Spleen (tissue), 11 donors: ENCODE measurements around the gene NSL1. TPM values are rescaled to one million over a fixed set of nuclear protein-coding genes. Genes with fewer than 3 reads are reported as not detected.

ENCODE experiments used
- DNase-seq: peaks from one replicate; pipeline ENCODE4 v3.0.0-alpha.2; 2020
- H3K27ac ChIP-seq, 8 donors: fragments of 200-600 bp; sonication (generic) in 7 of 8; 1 replicate in 4 of 8; 2 replicates in 4 of 8; pipeline versions ENCODE4 v1.5.0 to v1.8.0; 2016 to 2021; ENCODE audit warnings: inconsistent platforms in 4 of 8, mild to moderate bottlenecking in 4 of 8, moderate library complexity in 1 of 8
- H3K27me3 ChIP-seq, 7 donors: fragments of 200-600 bp; sonication (generic) in 6 of 7; replicated peaks in 1 of 7; 1 replicate in 4 of 7; 2 replicates in 3 of 7; pipeline versions ENCODE4 v1.5.0 to v1.8.0; 2016 to 2021; ENCODE audit warnings: inconsistent platforms in 3 of 7, mild to moderate bottlenecking in 1 of 7
- H3K36me3 ChIP-seq, 6 donors: fragments of 200-600 bp; sonication (generic) in 5 of 6; 1 replicate in 4 of 6; 2 replicates in 2 of 6; pipeline versions ENCODE4 v1.5.0 to v1.8.0; 2016 to 2021; ENCODE audit warnings: inconsistent platforms in 2 of 6
- H3K4me1 ChIP-seq, 6 donors: fragments of 200-600 bp; sonication (generic) in 5 of 6; 1 replicate in 3 of 6; 2 replicates in 3 of 6; pipeline versions ENCODE4 v1.5.0 to v1.8.0; 2016 to 2021; ENCODE audit warnings: inconsistent platforms in 3 of 6
- H3K4me3 ChIP-seq, 8 donors: fragments of 200-600 bp; sonication (generic) in 7 of 8; 1 replicate in 4 of 8; 2 replicates in 4 of 8; pipeline versions ENCODE4 v1.5.0 to v1.8.0; 2016 to 2021; ENCODE audit warnings: inconsistent platforms in 4 of 8, mild to moderate bottlenecking in 4 of 8, moderate library complexity in 2 of 8
- H3K9me3 ChIP-seq, 8 donors: fragments of 200-600 bp; sonication (generic) in 7 of 8; 1 replicate in 4 of 8; 2 replicates in 4 of 8; pipeline versions ENCODE4 v1.5.0 to v1.8.0; 2016 to 2021; ENCODE audit warnings: inconsistent platforms in 4 of 8
- CTCF ChIP-seq, 11 experiments: fragments of 200-600 bp in 7 of 11; fragments of 450-650 bp in 4 of 11; sonication (generic) in 4 of 11; IDR thresholded peaks in 8 of 11; conservative IDR thresholded peaks in 3 of 11; 1 replicate in 7 of 11; 2 replicates in 4 of 11; pipeline versions ENCODE4 v1.4.0 to v1.8.0; 2016 to 2021; ENCODE audit warnings: antibody characterized with exemption in 11 of 11, inconsistent platforms in 4 of 11, mild to moderate bottlenecking in 1 of 11
- POLR2A ChIP-seq, 3 donors: fragments of 450-650 bp; IDR thresholded peaks; one replicate each; pipeline ENCODE4 v1.5.1; 2017; ENCODE audit warnings: antibody characterized with exemption in 3 of 3, mild to moderate bottlenecking in 1 of 3
- POLR2AphosphoS5 ChIP-seq, 3 donors: sonication (generic); formaldehyde crosslinking; IDR thresholded peaks; one replicate each; pipeline ENCODE4 v1.5.1; 2017; ENCODE audit warnings: antibody characterized with exemption in 3 of 3
- WGBS, 5 donors: extraction: QIAGEN DNeasy Blood & Tissue Kit in 3 of 5; methylation state at CpG; one replicate each; pipeline versions ENCODE4 v1.1.5 to v1.1.7; 2013 to 2018; 5-methylcytosine and 5-hydroxymethylcytosine counted together
- intact Hi-C: fragments of 100-400 bp; cut with DNase I; formaldehyde crosslinking; loops from one replicate; pipeline ENCODE4 v1.15.0; 2023; ENCODE audit warnings: low total_unique reads
- polyA plus RNA-seq, 3 donors: library from polyadenylated mRNA; stranded (reverse); fragments of 200-250 nt; gene quantifications; one replicate each; pipeline ENCODE4 v1.2.1, GENCODE V29; 2013
- total RNA-seq, 7 donors: library from RNA; depleted of rRNA in 3 of 7; stranded (reverse); fragments of >200 nt in 3 of 7; fragmentation: NEBNext Ultra II Directional in 4 of 7; extraction: Animal tissue kit (Norgen Biotek cat#: 25700) in 4 of 7; gene quantifications; one replicate each; pipeline versions ENCODE4 v1.1.0 to v1.2.1, GENCODE V29; 2016 to 2021
- donor health status: healthy with polysubstance abuse.
- donor health status: DM: no; HTN: no; CAD: no; lungs with moderate emphysema.
- donor health status: DM: no; HTN: no; CAD: no.
- donor health status: Bipolar disorder and iron deficiency.
- donor health status: healthy.
- donor health status: DM: no; HTN: no; CAD: no.
- donor health status: DM: yes; HTN: yes; CAD: no.

NSL1 gene
- total and polyA plus RNA-seq, 10 donors: 16.4 to 92.3 (median 38.2) TPM

- peaks cover 0 to 9% (median 0%) of the 10 kb centered on the region in 7 donors for H3K27me3 ChIP-seq
- H3K4me3 ChIP-seq: no peak overlapping the region
- TF ChIP-seq POLR2A (IDR thresholded peaks at IDR 0.05) (no peak), CTCF (IDR thresholded peaks at IDR 0.05 in 8 of 11, conservative IDR thresholded peaks at IDR 0.05 in 3 of 11) (no peak), POLR2AphosphoS5 (IDR thresholded peaks at IDR 0.05) (no peak)
- peaks cover 0 to 31% (median 2%) of the 10 kb centered on the region in 6 donors for H3K4me1 ChIP-seq
- DNase-seq: no peak
- WGBS, 5 donors: 75 to 91% (median 84%) methylated on average over 5 of the region's 5 CpGs
- no peaks in the 10 kb centered on the region for H3K9me3 ChIP-seq
- H3K27ac ChIP-seq: peak overlapping the region in 6 of 8 donors; percentile 15 to 72 (median 42)
- intact Hi-C loops: no loop called here
- peaks cover 0 to 21% (median 2%) of the 10 kb centered on the region in 6 donors for H3K36me3 ChIP-seq
Observed at GRCh38 chr1:212689196-212689725, 102.3 kb downstream of the NSL1 start.

GRCh38 chr1:212688341-212689047 is 103.1 kb downstream of the NSL1 start:
- intact Hi-C loops: no loop called here
- TF ChIP-seq POLR2AphosphoS5 (IDR thresholded peaks at IDR 0.05) (peak in 1 of 3 donors; percentile 51), POLR2A (IDR thresholded peaks at IDR 0.05) (no peak)
- Histone ChIP-seq H3K36me3 (peaks cover 0 to 20% (median 2%) of the 10 kb centered on the region in 6 donors), H3K27me3 (peaks cover 0 to 9% (median 0%) of the 10 kb centered on the region in 7 donors), H3K27ac (peak overlapping the region in 6 of 8 donors; percentile 15 to 72 (median 42)), H3K9me3 (no peaks in the 10 kb centered on the region), H3K4me3 (no peak overlapping the region), H3K4me1 (peaks cover 0 to 39% (median 10%) of the 10 kb centered on the region in 6 donors)
- 73 to 82% (median 79%) methylated on average over 7 of the region's 7 CpGs for WGBS, 5 donors
- no peak for DNase-seq

- 90 to 95% (median 94%) methylated on average over 2 of the region's 2 CpGs for WGBS, 5 donors
- Histone ChIP-seq H3K4me1 (peaks cover 0 to 46% (median 17%) of the 10 kb centered on the region in 6 donors), H3K27ac (peak overlapping the region in 2 of 8 donors; percentile 27 to 67), H3K27me3 (peaks cover 0 to 9% (median 0%) of the 10 kb centered on the region in 7 donors), H3K4me3 (no peak overlapping the region), H3K9me3 (no peaks in the 10 kb centered on the region), H3K36me3 (peaks cover 0 to 13% (median 2%) of the 10 kb centered on the region in 6 donors)
- TF ChIP-seq POLR2AphosphoS5 (IDR thresholded peaks at IDR 0.05): no peak
- TF ChIP-seq CTCF (IDR thresholded peaks at IDR 0.05 in 8 of 11, conservative IDR thresholded peaks at IDR 0.05 in 3 of 11): no peak
- no peak for TF ChIP-seq POLR2A (IDR thresholded peaks at IDR 0.05)
- DNase-seq: no peak
- intact Hi-C loops: no loop called here
Observed at GRCh38 chr1:212687811-212688210, 103.8 kb downstream of the NSL1 start.

GRCh38 chr1:212686591-212686990 is 105.0 kb downstream of the NSL1 start:
- Histone ChIP-seq H3K4me1 (peaks cover 0 to 56% (median 22%) of the 10 kb centered on the region in 6 donors), H3K4me3 (no peak overlapping the region), H3K36me3 (peaks cover 0 to 7% (median 2%) of the 10 kb centered on the region in 6 donors), H3K27ac (no peak overlapping the region), H3K9me3 (no peaks in the 10 kb centered on the region), H3K27me3 (peaks cover 0 to 3% (median 0%) of the 10 kb centered on the region in 7 donors)
- intact Hi-C loops: no loop called here
- DNase-seq: no peak
- TF ChIP-seq CTCF (IDR thresholded peaks at IDR 0.05 in 8 of 11, conservative IDR thresholded peaks at IDR 0.05 in 3 of 11) (no peak), POLR2AphosphoS5 (IDR thresholded peaks at IDR 0.05) (no peak), POLR2A (IDR thresholded peaks at IDR 0.05) (no peak)
- WGBS, 5 donors: 94 to 100% (median 97%) methylated on average over 10 to 11 of the region's 11 CpGs
